8988T (cell line): ENCODE data around the gene CD44.

Experiments used
- DNase-seq: peaks from one replicate; pipeline ENCODE4 v3.0.0; 2011

CD44 gene

GRCh38 chr11:35141071-35141470 lies 2.1 kb downstream of the CD44 start:
- no peak for DNase-seq

- DNase-seq = no peak
These were observed 2.6 kb downstream of the CD44 start for GRCh38 chr11:35141571-35141971.

GRCh38 chr11:35142481-35143075 lies 3.6 kb downstream of the CD44 start:
- no peak for DNase-seq

- no peak for DNase-seq
These were observed 4.5 kb downstream of the CD44 start for GRCh38 chr11:35143297-35144135.

GRCh38 chr11:35144136-35144741 lies 5.3 kb downstream of the CD44 start:
- DNase-seq = peak; percentile 43

- no peak for DNase-seq
These were observed 5.8 kb downstream of the CD44 start for GRCh38 chr11:35144806-35145205.

GRCh38 chr11:35145271-35145670 lies 6.3 kb downstream of the CD44 start:
- DNase-seq = no peak

- DNase-seq = no peak
These were observed 7.1 kb downstream of the CD44 start for GRCh38 chr11:35146074-35146521.

GRCh38 chr11:35146711-35147110 lies 7.7 kb downstream of the CD44 start:
- no peak for DNase-seq

- no peak for DNase-seq
These were observed 8.3 kb downstream of the CD44 start for GRCh38 chr11:35147235-35147634.

GRCh38 chr11:35148163-35148837 lies 9.3 kb downstream of the CD44 start:
- DNase-seq = no peak

GRCh38 chr11:35150454-35150853 lies 11.5 kb downstream of the CD44 start:
- no peak for DNase-seq

GRCh38 chr11:35151241-35151640 lies 12.3 kb downstream of the CD44 start:
- DNase-seq = no peak

GRCh38 chr11:35151683-35152280 lies 12.8 kb downstream of the CD44 start:
- no peak for DNase-seq

GRCh38 chr11:35152575-35152974 lies 13.6 kb downstream of the CD44 start:
- no peak for DNase-seq

- no peak for DNase-seq
These were observed 14.3 kb downstream of the CD44 start for GRCh38 chr11:35153280-35153679.

GRCh38 chr11:35154952-35155351 lies 16.0 kb downstream of the CD44 start:
- no peak for DNase-seq

GRCh38 chr11:35155677-35156076 lies 16.7 kb downstream of the CD44 start:
- DNase-seq = no peak

GRCh38 chr11:35157814-35158700 lies 19.1 kb downstream of the CD44 start:
- no peak for DNase-seq

GRCh38 chr11:35158701-35159510 lies 19.9 kb downstream of the CD44 start:
- DNase-seq = no peak

GRCh38 chr11:35160246-35160824 lies 21.4 kb downstream of the CD44 start:
- no peak for DNase-seq
